Uterus (tissue), 4 donors: Measurements from ENCODE around the gene EHD1. TPM values are rescaled to one million over a fixed set of nuclear protein-coding genes. Genes with fewer than 3 reads are reported as not detected.

ENCODE experiments used
- DNase-seq, 2 donors: peaks; one replicate each; pipeline ENCODE4 v3.0.0-alpha.2; 2019 to 2020
- H3K27ac ChIP-seq, 2 donors: fragments of 200-600 bp; sonication (generic); 1 replicate in 1 of 2; 2 replicates in 1 of 2; pipeline ENCODE4 v1.5.1; 2016 to 2018
- H3K27me3 ChIP-seq, 2 donors: fragments of 200-600 bp; sonication (generic); one replicate each; pipeline ENCODE4 v1.5.1; 2018 to 2019; ENCODE audit warnings: control low read depth in 1 of 2
- H3K36me3 ChIP-seq, 2 donors: fragments of 200-600 bp; sonication (generic); one replicate each; pipeline ENCODE4 v1.5.1; 2019; ENCODE audit warnings: control low read depth in 1 of 2
- H3K4me1 ChIP-seq, 2 donors: fragments of 200-600 bp; sonication (generic); one replicate each; pipeline ENCODE4 v1.5.1; 2018 to 2019; ENCODE audit warnings: control low read depth in 1 of 2
- H3K4me3 ChIP-seq, 2 donors: fragments of 200-600 bp; sonication (generic); 1 replicate in 1 of 2; 2 replicates in 1 of 2; pipeline ENCODE4 v1.5.1; 2018 to 2019; ENCODE audit warnings: mild to moderate bottlenecking in 1 of 2
- H3K9me3 ChIP-seq, 2 donors: fragments of 200-600 bp; sonication (generic); one replicate each; pipeline ENCODE4 v1.5.1; 2019; ENCODE audit warnings: control low read depth in 1 of 2
- CTCF ChIP-seq, 4 experiments: fragments of 200-600 bp in 2 of 4; fragments of 450-650 bp in 2 of 4; sonication (generic) in 2 of 4; IDR thresholded peaks; one replicate each; pipeline ENCODE4 v1.5.1; 2016 to 2019; ENCODE audit warnings: antibody characterized with exemption in 4 of 4, mild to moderate bottlenecking in 2 of 4, moderate library complexity in 1 of 4
- POLR2A ChIP-seq, 2 donors: fragments of 450-650 bp; IDR thresholded peaks; one replicate each; pipeline ENCODE4 v1.6.1; 2016; ENCODE audit warnings: antibody characterized with exemption in 2 of 2, mild to moderate bottlenecking in 1 of 2, moderate library complexity in 1 of 2
- intact Hi-C: fragments of 100-400 bp; cut with DNase I; formaldehyde crosslinking; loops from one replicate; pipeline ENCODE4 v1.15.1; 2023; ENCODE audit warnings: low total_unique reads
- total RNA-seq, 4 donors: library from RNA; depleted of rRNA in 3 of 4; stranded (reverse); fragments of >200 nt in 3 of 4; gene quantifications; one replicate each; pipeline versions ENCODE4 v1.1.0 to v1.2.4, GENCODE V29; 2014 to 2023
- donor health status: DM: yes; HTN: yes; CAD: no.

Gene EHD1
- total RNA-seq, 4 donors from 2014 or later = 3.5 to 78.7 (median 36.9) TPM

GRCh38 chr11:64903291-64903833 lies 24.9 kb upstream of the EHD1 start:
- no peak overlapping the region for H3K27ac ChIP-seq
- no peaks in the 10 kb centered on the region for H3K27me3 ChIP-seq
- H3K4me1 ChIP-seq = no peaks in the 10 kb centered on the region
- no peaks in the 10 kb centered on the region for H3K36me3 ChIP-seq
- H3K4me3 ChIP-seq = no peak overlapping the region
- no peak for TF ChIP-seq CTCF (IDR thresholded peaks at IDR 0.05)
- no peak for TF ChIP-seq POLR2A (IDR thresholded peaks at IDR 0.05)
- intact Hi-C loops = no loop called here
- H3K9me3 ChIP-seq = no peaks in the 10 kb centered on the region
- no peak for DNase-seq

- Histone ChIP-seq H3K27me3 (no peaks in the 10 kb centered on the region), H3K27ac (no peak overlapping the region), H3K4me3 (no peak overlapping the region), H3K4me1 (no peaks in the 10 kb centered on the region), H3K36me3 (no peaks in the 10 kb centered on the region), H3K9me3 (no peaks in the 10 kb centered on the region)
- intact Hi-C loops = no loop called here
- no peak for TF ChIP-seq CTCF (IDR thresholded peaks at IDR 0.05)
- TF ChIP-seq POLR2A (IDR thresholded peaks at IDR 0.05) = no peak
- no peak for DNase-seq
Measured at GRCh38 chr11:64902102-64902900, 23.9 kb upstream of the EHD1 start.

DNA sequence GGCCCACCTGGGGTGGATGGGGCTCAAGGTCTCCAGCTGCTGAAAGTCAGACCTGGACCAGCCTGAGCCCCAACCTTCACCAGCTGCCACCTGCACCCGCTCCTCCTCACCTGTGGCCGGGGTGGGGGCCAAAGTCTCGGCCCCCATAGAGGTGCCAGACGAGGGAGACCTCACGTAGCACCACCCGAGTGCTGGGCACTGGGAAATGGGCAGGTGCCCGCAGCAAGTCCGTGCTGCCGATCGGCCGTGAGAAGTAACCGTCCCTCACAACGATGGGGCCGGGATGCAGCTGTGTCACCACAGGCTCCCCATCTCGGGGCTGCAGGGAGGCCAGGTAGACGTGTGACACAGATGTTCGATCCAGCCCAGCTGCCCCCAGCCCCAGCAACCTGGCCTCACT lies 22.4 kb upstream of the EHD1 start:
- H3K4me1 ChIP-seq = no peaks in the 10 kb centered on the region
- no peak overlapping the region for H3K4me3 ChIP-seq
- H3K9me3 ChIP-seq = no peaks in the 10 kb centered on the region
- TF ChIP-seq CTCF (IDR thresholded peaks at IDR 0.05) (no peak), POLR2A (IDR thresholded peaks at IDR 0.05) (no peak)
- H3K27ac ChIP-seq = no peak overlapping the region
- intact Hi-C loops = no loop called here
- no peaks in the 10 kb centered on the region for H3K36me3 ChIP-seq
- H3K27me3 ChIP-seq = no peaks in the 10 kb centered on the region
- DNase-seq = no peak

GRCh38 chr11:64900263-64900678 lies 21.9 kb upstream of the EHD1 start:
- H3K4me3 ChIP-seq = no peak overlapping the region
- TF ChIP-seq CTCF (IDR thresholded peaks at IDR 0.05) = no peak
- TF ChIP-seq POLR2A (IDR thresholded peaks at IDR 0.05) = no peak
- no peaks in the 10 kb centered on the region for H3K9me3 ChIP-seq
- DNase-seq = no peak
- H3K27ac ChIP-seq = no peak overlapping the region
- no peaks in the 10 kb centered on the region for H3K4me1 ChIP-seq
- H3K36me3 ChIP-seq = no peaks in the 10 kb centered on the region
- intact Hi-C loops = no loop called here
- H3K27me3 ChIP-seq = no peaks in the 10 kb centered on the region

- intact Hi-C loops = no loop called here
- Histone ChIP-seq H3K27me3 (no peaks in the 10 kb centered on the region), H3K4me3 (no peak overlapping the region), H3K4me1 (no peaks in the 10 kb centered on the region), H3K9me3 (no peaks in the 10 kb centered on the region), H3K27ac (no peak overlapping the region), H3K36me3 (no peaks in the 10 kb centered on the region)
- TF ChIP-seq POLR2A (IDR thresholded peaks at IDR 0.05) = no peak
- no peak for TF ChIP-seq CTCF (IDR thresholded peaks at IDR 0.05)
- no peak for DNase-seq
Measured at GRCh38 chr11:64898541-64898940, 20.1 kb upstream of the EHD1 start.
